Spleen (tissue), 7 donors: ENCODE results near the gene CD274.

Experiments used
- CTCF ChIP-seq, 11 experiments: fragments of 200-600 bp in 7 of 11; fragments of 450-650 bp in 4 of 11; sonication (generic) in 4 of 11; IDR thresholded peaks in 8 of 11; conservative IDR thresholded peaks in 3 of 11; 1 replicate in 7 of 11; 2 replicates in 4 of 11; pipeline versions ENCODE4 v1.4.0 to v1.8.0; 2016 to 2021; ENCODE audit warnings: antibody characterized with exemption in 11 of 11, inconsistent platforms in 4 of 11, mild to moderate bottlenecking in 1 of 11
- POLR2A ChIP-seq, 3 donors: fragments of 450-650 bp; IDR thresholded peaks; one replicate each; pipeline ENCODE4 v1.5.1; 2017; ENCODE audit warnings: antibody characterized with exemption in 3 of 3, mild to moderate bottlenecking in 1 of 3
- POLR2AphosphoS5 ChIP-seq, 3 donors: sonication (generic); formaldehyde crosslinking; IDR thresholded peaks; one replicate each; pipeline ENCODE4 v1.5.1; 2017; ENCODE audit warnings: antibody characterized with exemption in 3 of 3
- donor health status: DM: no; HTN: no; CAD: no; lungs with moderate emphysema.
- donor health status: DM: no; HTN: no; CAD: no.
- donor health status: DM: no; HTN: no; CAD: no.

GRCh38 chr9:5468850-5469249 lies 18.5 kb downstream of the CD274 start:
- no peak for TF ChIP-seq CTCF (IDR thresholded peaks at IDR 0.05 in 8 of 11, conservative IDR thresholded peaks at IDR 0.05 in 3 of 11)
- TF ChIP-seq POLR2A (IDR thresholded peaks at IDR 0.05), result no peak
- TF ChIP-seq POLR2AphosphoS5 (IDR thresholded peaks at IDR 0.05), result no peak
